ENCODE measurements around the gene ALPL.

GRCh38 chr1:21514245-21514644 is 5.0 kb downstream of the ALPL start:
- TF ChIP-seq CTCF (IDR thresholded peaks at IDR 0.05) (no peak), POLR2AphosphoS5 (IDR thresholded peaks at IDR 0.05) (no peak), POLR2A (IDR thresholded peaks at IDR 0.05) (no peak)

Data from upper lobe of left lung (tissue), 4 donors.